H7 (cell line): ENCODE results near the gene DIO2. TPM values are rescaled to one million over a fixed set of nuclear protein-coding genes. Genes with fewer than 3 reads are reported as not detected.

ENCODE experiments used
- DNase-seq: peaks from one replicate; pipeline ENCODE4 v3.0.0; 2012
- H3K27me3 ChIP-seq: 2 replicates; pipeline ENCODE4 v1.6.0; 2011; ENCODE audit warnings: mild to moderate bottlenecking, low read length; ENCODE audit not compliant: control insufficient read depth, insufficient read depth
- H3K36me3 ChIP-seq: replicated peaks from 2 replicates; pipeline ENCODE4 v1.5.1; 2011; ENCODE audit warnings: low read length; ENCODE audit not compliant: control insufficient read depth, insufficient read depth
- H3K4me3 ChIP-seq: 2 replicates; pipeline ENCODE4 v1.5.1; 2011; ENCODE audit warnings: low read depth, mild to moderate bottlenecking, control low read depth, low read length, moderate library complexity; ENCODE audit not compliant: insufficient read depth
- total RNA-seq: library from RNA; depleted of rRNA; stranded (reverse); fragments of >200 nt; shearing (Covaris generic); gene quantifications from 2 replicates; pipeline ENCODE4 v1.2.3, GENCODE V29; 2014

The DIO2 gene
- total RNA-seq, 1 experiment from 2014 or later: not detected

GRCh38 chr14:80202888-80203562 lies 8.3 kb downstream of the DIO2 start:
- Histone ChIP-seq H3K4me3 (no peak overlapping the region), H3K27me3 (no peaks in the 10 kb centered on the region), H3K36me3 (no peaks in the 10 kb centered on the region)
- DNase-seq: peak; percentile 40

- Histone ChIP-seq H3K27me3 (no peaks in the 10 kb centered on the region), H3K4me3 (no peak overlapping the region), H3K36me3 (no peaks in the 10 kb centered on the region)
- no peak for DNase-seq
These were observed 11.2 kb downstream of the DIO2 start for GRCh38 chr14:80200093-80200492.

DNA sequence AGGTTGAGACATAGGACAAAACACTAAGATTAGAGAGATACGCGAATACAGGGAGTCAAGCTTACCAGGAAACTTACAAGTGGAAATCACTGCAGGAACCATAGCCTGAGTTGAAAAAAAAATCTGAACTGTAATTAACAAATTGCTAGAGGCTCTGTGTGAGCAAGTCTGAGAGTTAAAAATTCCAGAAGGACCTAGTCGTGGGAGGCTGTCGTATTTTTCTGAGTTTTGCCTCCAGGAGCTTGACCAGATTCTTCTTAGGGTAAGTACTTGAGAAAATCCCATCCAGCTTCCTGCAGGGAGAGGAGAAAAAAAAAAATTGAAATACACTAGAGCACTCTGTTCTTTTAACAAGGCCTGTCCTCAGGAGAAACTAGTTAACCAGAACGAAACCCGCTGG lies 22.7 kb downstream of the DIO2 start:
- H3K27me3 ChIP-seq: no peaks in the 10 kb centered on the region
- no peaks in the 10 kb centered on the region for H3K36me3 ChIP-seq
- DNase-seq: no peak
- no peak overlapping the region for H3K4me3 ChIP-seq

DNA sequence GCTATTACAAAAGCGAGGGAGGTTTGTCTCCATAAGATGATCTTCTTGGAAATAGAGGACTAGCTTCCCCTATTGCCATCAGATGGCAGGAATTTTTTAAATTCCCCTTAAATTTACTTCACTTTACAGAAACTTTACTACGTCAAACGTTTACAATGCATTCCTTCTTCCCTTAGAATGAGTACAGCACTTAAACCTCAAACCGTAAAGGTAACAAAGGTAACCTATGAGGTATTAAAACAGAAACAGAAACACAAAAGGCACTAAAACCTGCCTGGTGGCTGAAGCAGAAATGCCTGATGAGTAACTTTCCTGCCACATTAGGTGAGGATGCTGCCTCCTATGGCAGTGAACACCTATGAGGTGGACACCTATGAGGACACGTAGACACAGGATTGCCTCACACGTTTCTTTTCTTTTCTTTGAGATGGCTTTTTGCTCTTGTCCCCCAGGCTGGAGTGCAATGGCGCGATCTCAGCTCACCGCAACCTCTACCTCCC lies 25.0 kb downstream of the DIO2 start:
- no peak for DNase-seq
- Histone ChIP-seq H3K27me3 (no peaks in the 10 kb centered on the region), H3K4me3 (no peak overlapping the region), H3K36me3 (no peaks in the 10 kb centered on the region)

GRCh38 chr14:80176893-80177292 lies 34.4 kb downstream of the DIO2 start:
- no peaks in the 10 kb centered on the region for H3K27me3 ChIP-seq
- H3K4me3 ChIP-seq: no peak overlapping the region
- no peak for DNase-seq
- no peaks in the 10 kb centered on the region for H3K36me3 ChIP-seq

DNA sequence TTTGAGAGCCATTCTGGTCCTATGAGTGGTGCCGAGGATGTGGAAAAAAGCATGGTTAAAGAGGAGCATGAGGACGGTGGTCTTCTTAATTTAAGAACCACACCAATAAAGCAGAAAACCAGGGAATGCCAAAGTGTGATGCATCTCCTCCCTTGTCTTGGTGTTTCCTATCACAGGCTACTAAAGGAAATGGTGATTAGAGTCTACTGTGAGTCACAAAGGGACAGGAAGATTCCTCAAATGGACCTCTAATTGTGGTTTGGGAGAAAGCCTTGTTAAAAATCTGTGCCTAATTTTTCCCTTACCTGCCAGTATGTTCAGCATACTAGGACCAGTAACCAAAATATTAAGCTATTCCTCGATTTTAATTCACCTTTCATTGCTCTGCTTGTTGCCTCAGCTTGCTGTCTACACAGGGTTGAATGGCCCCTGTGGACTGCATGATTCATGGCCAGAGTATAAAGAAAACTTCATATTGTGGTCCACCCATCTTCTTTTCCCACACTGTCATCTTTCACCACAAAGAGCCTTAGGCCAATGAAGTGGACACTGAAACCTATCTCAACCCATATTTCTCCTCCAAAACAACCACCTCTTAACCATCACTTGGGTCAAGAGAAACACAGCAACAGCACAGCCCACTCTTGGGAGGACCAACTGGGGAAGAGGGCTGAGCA lies 38.8 kb downstream of the DIO2 start:
- H3K4me3 ChIP-seq: no peak overlapping the region
- DNase-seq: no peak
- no peaks in the 10 kb centered on the region for H3K36me3 ChIP-seq
- H3K27me3 ChIP-seq: no peaks in the 10 kb centered on the region

DNA sequence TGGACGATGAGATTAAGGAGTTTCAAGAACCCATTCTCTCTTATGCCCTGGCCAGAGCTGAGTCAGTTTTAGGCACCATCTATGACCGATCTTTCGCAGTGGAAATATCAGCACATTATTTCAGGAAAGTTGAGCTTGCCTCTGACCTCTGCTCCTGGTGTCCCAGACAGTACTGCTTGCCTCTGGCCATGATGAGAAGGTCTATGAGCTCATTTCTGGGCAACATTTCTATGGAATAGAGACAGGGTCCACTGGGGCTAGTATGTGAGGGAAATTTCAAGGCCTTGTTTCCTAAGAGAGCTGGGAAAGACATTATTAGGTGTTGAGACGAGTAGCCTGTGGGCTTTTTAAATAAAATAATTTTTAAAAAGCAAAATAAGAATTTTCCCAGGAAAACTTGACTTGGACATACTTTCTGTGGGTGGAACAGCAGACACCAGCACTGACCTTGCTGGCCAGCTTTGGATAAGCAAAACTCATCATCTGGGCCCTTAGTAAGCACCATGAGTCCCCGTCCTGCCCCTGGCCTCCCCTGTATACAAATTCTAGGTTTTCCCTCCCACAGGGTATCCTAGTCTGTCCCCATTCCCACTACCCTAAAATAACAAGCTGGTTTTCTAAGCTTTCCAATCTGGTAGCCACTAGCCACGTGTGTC lies 43.4 kb downstream of the DIO2 start:
- no peak overlapping the region for H3K4me3 ChIP-seq
- no peak for DNase-seq
- no peaks in the 10 kb centered on the region for H3K27me3 ChIP-seq
- no peaks in the 10 kb centered on the region for H3K36me3 ChIP-seq

GRCh38 chr14:80164991-80165721 lies 46.1 kb downstream of the DIO2 start:
- Histone ChIP-seq H3K36me3 (no peaks in the 10 kb centered on the region), H3K4me3 (no peak overlapping the region), H3K27me3 (no peaks in the 10 kb centered on the region)
- no peak for DNase-seq

GRCh38 chr14:80152763-80153162 lies 58.5 kb downstream of the DIO2 start:
- Histone ChIP-seq H3K4me3 (no peak overlapping the region), H3K36me3 (no peaks in the 10 kb centered on the region), H3K27me3 (no peaks in the 10 kb centered on the region)
- no peak for DNase-seq

GRCh38 chr14:80152166-80152565 lies 59.1 kb downstream of the DIO2 start:
- Histone ChIP-seq H3K4me3 (no peak overlapping the region), H3K27me3 (no peaks in the 10 kb centered on the region), H3K36me3 (no peaks in the 10 kb centered on the region)
- no peak for DNase-seq

- DNase-seq: no peak
- H3K27me3 ChIP-seq: no peaks in the 10 kb centered on the region
- no peaks in the 10 kb centered on the region for H3K36me3 ChIP-seq
- no peak overlapping the region for H3K4me3 ChIP-seq
These were observed 61.0 kb downstream of the DIO2 start for GRCh38 chr14:80150301-80150700.
